Lung (tissue), 12 donors: ENCODE measurements around the gene RNF167. TPM values are rescaled to one million over a fixed set of nuclear protein-coding genes. Genes with fewer than 3 reads are reported as not detected.

Experiments
- ATAC-seq: fragments of 200-7000 bp; cut with Tn5 transposase; one replicate; pipeline ENCODE4 v1.9.1; 2020; ENCODE audit warnings: moderate number of reproducible peaks; ENCODE audit not compliant: insufficient read depth, low FRiP score
- DNase-seq, 3 donors: peaks; one replicate each; pipeline ENCODE4 v3.0.0-alpha.2; 2013 to 2017
- H3K27ac ChIP-seq, 2 donors: one replicate each; pipeline ENCODE4 v1.5.1; 2013; ENCODE audit warnings: mild to moderate bottlenecking in 2 of 2, moderate library complexity in 2 of 2, control low read depth in 1 of 2, inconsistent platforms in 1 of 2, low read depth in 1 of 2, low read length in 1 of 2
- H3K27me3 ChIP-seq, 3 donors: one replicate each; pipeline ENCODE4 v1.5.1; 2013; ENCODE audit warnings: low read length in 2 of 3; ENCODE audit not compliant: control insufficient read depth in 3 of 3, insufficient read depth in 3 of 3
- H3K36me3 ChIP-seq, 4 donors: one replicate each; pipeline ENCODE4 v1.5.1; 2013; ENCODE audit warnings: low read length in 4 of 4, mild to moderate bottlenecking in 1 of 4, moderate library complexity in 1 of 4; ENCODE audit not compliant: control insufficient read depth in 4 of 4, insufficient read depth in 4 of 4
- H3K4me1 ChIP-seq, 5 donors: one replicate each; pipeline ENCODE4 v1.5.1; 2013; ENCODE audit warnings: low read length in 5 of 5, mild to moderate bottlenecking in 2 of 5, moderate library complexity in 1 of 5; ENCODE audit not compliant: control insufficient read depth in 5 of 5, insufficient read depth in 5 of 5
- H3K4me3 ChIP-seq: one replicate; pipeline ENCODE4 v1.5.1; 2013; ENCODE audit warnings: mild to moderate bottlenecking, control low read depth, moderate library complexity
- H3K9ac ChIP-seq, 2 donors: one replicate each; pipeline ENCODE4 v1.5.1; 2013; ENCODE audit warnings: low read length in 2 of 2, control low read depth in 1 of 2; ENCODE audit not compliant: insufficient read depth in 1 of 2
- H3K9me3 ChIP-seq, 4 donors: one replicate each; pipeline ENCODE4 v1.5.1; 2013; ENCODE audit warnings: low read length in 3 of 4, mild to moderate bottlenecking in 1 of 4, moderate library complexity in 1 of 4; ENCODE audit not compliant: control insufficient read depth in 4 of 4, insufficient read depth in 3 of 4
- WGBS, 2 donors: extraction: QIAGEN DNeasy Blood & Tissue Kit; methylation state at CpG; one replicate each; pipeline ENCODE4 v1.1.7; 2013; 5-methylcytosine and 5-hydroxymethylcytosine counted together
- polyA plus RNA-seq, 2 donors: library from polyadenylated mRNA; stranded (reverse); fragments of 200-250 nt; gene quantifications; one replicate each; pipeline ENCODE4 v1.2.1, GENCODE V29; 2013
- total RNA-seq, 2 donors: library from RNA; depleted of rRNA in 1 of 2; stranded (reverse); fragments of >200 nt in 1 of 2; gene quantifications; one replicate each; pipeline ENCODE4 v1.2.1, GENCODE V29; 2014 to 2021
- TF ChIP-seq, protein P1 (sequence below): IDR thresholded peaks from 2 replicates; pipeline ENCODE4 v1.5.1; 2012; ENCODE audit warnings: mild to moderate bottlenecking; ENCODE audit errors: control extremely low read depth, extremely low read depth
- donor health status: control.
- donor health status: control.
- donor health status: Bipolar disorder and iron deficiency.
- donor health status: healthy.
- donor health status: DM: yes; HTN: yes; CAD: no.

Gene RNF167
- total and polyA plus RNA-seq, 4 donors: 30.8 to 142 (median 97.0) TPM

DNA sequence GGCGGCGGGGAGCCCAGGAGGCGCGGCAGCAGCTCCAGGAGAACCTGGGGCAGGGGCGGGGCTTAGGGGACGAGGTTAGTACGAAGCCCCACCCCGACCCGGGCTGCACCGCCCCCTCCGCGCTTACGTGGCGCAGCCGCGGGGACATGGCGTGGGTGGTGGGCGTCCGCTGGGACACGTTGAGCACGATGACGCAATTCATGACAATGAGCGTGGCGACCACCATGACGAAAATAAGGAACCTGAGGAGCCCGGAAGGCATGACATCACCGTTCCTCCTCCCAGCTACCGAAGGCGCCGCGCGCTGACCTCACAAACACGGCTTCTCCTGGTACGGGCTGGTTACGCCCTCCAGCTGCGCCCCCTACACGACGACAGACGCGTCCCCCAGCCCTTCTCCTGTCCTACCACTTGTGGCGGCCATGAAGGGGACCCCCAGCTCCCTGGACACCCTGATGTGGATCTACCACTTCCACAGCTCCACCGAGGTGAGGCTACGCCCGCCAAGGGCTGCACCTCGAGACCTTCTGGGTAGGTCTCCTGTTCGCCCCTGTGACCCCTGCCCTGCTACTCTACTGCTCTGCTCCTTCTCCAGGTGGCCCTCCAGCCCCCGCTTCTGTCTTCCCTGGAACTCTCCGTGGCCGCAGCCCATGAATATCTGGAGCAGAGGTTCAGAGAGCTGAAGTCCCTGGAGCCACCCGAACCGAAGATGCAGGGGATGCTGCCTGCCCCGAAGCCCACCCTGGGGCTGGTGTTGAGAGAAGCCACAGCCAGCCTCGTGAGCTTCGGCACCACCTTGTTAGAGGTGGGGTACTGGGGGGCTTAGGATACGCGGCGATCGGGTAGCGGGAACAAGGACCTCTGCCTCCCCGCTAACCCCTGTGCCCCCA lies 40.5 kb upstream of the RNF167 start, which contains the start of gene C17orf107:
Gene C17orf107, plus strand, starts transcription at position 196 of the 890 bp plus-strand sequence. Its CDS starts 227 bp downstream, at position 423.
- ATAC-seq (peak; percentile 60), DNase-seq (peak; percentile 68 to 80 (median 75))
- no peak within 1 kb of the TSS for H3K27ac ChIP-seq
- H3K27me3 ChIP-seq: peaks cover 0 to 43% (median 17%) of the 10 kb centered on the region in 3 donors
- H3K36me3 ChIP-seq: peaks cover 0 to 28% (median 11%) of the 10 kb centered on the region in 4 donors
- peak within 1 kb of the TSS; percentile 21 for H3K4me3 ChIP-seq
- TF ChIP-seq, protein P1, sequence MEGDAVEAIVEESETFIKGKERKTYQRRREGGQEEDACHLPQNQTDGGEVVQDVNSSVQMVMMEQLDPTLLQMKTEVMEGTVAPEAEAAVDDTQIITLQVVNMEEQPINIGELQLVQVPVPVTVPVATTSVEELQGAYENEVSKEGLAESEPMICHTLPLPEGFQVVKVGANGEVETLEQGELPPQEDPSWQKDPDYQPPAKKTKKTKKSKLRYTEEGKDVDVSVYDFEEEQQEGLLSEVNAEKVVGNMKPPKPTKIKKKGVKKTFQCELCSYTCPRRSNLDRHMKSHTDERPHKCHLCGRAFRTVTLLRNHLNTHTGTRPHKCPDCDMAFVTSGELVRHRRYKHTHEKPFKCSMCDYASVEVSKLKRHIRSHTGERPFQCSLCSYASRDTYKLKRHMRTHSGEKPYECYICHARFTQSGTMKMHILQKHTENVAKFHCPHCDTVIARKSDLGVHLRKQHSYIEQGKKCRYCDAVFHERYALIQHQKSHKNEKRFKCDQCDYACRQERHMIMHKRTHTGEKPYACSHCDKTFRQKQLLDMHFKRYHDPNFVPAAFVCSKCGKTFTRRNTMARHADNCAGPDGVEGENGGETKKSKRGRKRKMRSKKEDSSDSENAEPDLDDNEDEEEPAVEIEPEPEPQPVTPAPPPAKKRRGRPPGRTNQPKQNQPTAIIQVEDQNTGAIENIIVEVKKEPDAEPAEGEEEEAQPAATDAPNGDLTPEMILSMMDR: no peak
- 22 to 27% methylated on average over 57 to 60 of the region's 60 CpGs for WGBS, 2 donors
- H3K9ac ChIP-seq: peak within 1 kb of the TSS in 1 of 2 donors; percentile 70
- peaks cover 0 to 15% (median 9%) of the 10 kb centered on the region in 5 donors for H3K4me1 ChIP-seq
- H3K9me3 ChIP-seq: no peaks in the 10 kb centered on the region

DNA sequence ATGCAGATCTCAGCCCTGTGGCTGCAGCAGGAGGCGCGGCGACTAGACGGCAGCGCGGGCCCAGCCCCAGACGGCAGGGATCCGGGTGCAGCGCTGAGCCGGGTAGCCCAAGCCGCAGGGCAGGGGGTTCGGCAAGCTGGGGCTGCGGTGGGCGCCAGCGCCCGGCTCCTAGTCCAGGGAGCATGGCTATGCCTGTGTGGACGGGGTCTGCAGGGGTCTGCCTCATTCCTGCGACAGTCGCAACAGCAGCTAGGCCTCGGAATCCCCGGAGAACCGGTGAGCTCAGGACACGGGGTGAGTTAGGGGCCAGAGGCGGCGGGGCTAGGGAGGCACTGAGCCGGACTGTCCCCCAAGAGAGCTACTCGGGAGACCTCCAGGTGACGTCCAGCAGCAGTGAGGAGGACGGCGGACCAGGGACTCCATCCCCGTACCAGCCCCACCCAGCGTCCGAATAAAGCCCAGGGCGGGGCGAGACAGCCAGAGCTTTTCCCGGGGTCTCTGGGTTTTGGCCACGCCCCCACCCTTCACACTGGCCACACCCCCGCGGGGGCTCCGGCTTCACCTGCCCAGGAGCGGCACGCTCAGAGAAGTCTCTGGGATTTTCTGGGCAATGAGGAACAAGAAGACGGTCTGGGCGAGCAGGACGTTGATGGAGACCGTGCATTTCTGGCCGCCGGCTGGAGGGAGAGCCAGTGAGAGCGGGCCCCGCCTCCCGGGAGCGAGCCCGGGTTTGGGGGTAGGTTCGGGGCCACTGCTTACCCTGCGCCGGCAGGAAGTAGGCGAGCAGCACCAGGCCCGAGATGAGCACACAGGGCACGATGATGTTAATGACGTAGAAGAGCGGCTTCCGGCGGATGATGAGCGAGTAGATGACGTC lies 39.6 kb upstream of the RNF167 start:
- peaks cover 0 to 19% (median 7%) of the 10 kb centered on the region in 4 donors for H3K36me3 ChIP-seq
- peak overlapping the region in 1 of 2 donors; percentile 45 for H3K27ac ChIP-seq
- no peaks in the 10 kb centered on the region for H3K9me3 ChIP-seq
- WGBS, 2 donors: 16 to 35% methylated on average over 65 of the region's 65 CpGs
- peaks cover 0 to 15% (median 9%) of the 10 kb centered on the region in 5 donors for H3K4me1 ChIP-seq
- DNase-seq (peak; percentile 44 to 63 (median 57)), ATAC-seq (no peak)
- TF ChIP-seq, protein P1: no peak
- no peak overlapping the region for H3K4me3 ChIP-seq
- H3K9ac ChIP-seq: no peak overlapping the region
- H3K27me3 ChIP-seq: peaks cover 0 to 45% (median 19%) of the 10 kb centered on the region in 3 donors

DNA sequence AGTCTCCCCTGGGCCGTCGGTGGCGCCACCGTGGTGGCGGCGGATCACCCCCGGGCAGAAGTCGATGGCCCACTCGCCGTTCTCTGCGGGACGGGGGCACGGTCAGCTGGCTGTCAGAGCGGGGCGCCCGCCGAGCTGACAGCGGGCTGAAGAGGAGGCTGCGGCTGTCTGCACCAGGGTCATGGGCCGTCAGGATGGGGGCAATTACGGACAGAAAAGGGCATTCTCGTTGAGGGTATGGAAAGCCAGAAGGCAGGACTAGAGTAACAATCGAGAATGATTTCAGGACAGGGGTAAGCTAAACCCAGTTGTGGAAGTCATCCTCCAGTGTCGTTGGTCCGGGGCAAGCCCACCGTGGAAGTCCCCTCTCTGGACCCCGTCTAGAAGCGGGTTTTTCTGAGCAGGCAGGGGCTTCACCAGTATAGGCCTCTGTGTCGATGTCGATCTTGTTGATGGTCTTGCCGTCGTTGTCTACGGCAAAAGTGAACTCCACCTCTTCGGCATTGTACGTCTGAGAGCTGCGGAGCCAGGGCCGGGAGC lies 38.9 kb upstream of the RNF167 start:
- Histone ChIP-seq H3K4me3 (no peak overlapping the region), H3K36me3 (peaks cover 0 to 12% (median 1%) of the 10 kb centered on the region in 4 donors), H3K9ac (no peak overlapping the region), H3K27me3 (peaks cover 0 to 45% (median 19%) of the 10 kb centered on the region in 3 donors), H3K4me1 (peaks cover 0 to 15% (median 9%) of the 10 kb centered on the region in 5 donors), H3K27ac (peak overlapping the region in 1 of 2 donors; percentile 45), H3K9me3 (no peaks in the 10 kb centered on the region)
- DNase-seq (peak in 1 of 3 donors; percentile 20), ATAC-seq (no peak)
- TF ChIP-seq, protein P1: no peak
- 39 to 45% methylated on average over 35 to 37 of the region's 37 CpGs for WGBS, 2 donors
